IMR-90 (cell line): ENCODE results near the gene PIK3R4. TPM values are rescaled to one million over a fixed set of nuclear protein-coding genes. Genes with fewer than 3 reads are reported as not detected.

Experiments
- ATAC-seq: fragments of 200-7000 bp; cut with Tn5 transposase; 2 replicates; pipeline ENCODE4 v1.9.1; 2020; ENCODE audit warnings: low read depth, mild to moderate bottlenecking, moderate library complexity
- BruUV-seq: library from RNA; stranded (reverse); fragments of 400-500 nt; replicated peaks from 2 replicates; lab custom pipeline; 2021; lab: Mats Ljungman, UMichigan
- CTCF ChIA-PET: fragments of 300-600 bp; formaldehyde crosslinking; extraction: SDS; loops from one replicate; lab custom pipeline; 2021; ENCODE audit warnings: antibody characterized with exemption; lab: Yijun Ruan, JAX
- POLR2A ChIA-PET: fragments of 300-600 bp; sonication (Branson Sonifier 250); formaldehyde crosslinking; loops from one replicate; lab custom pipeline; 2022; ENCODE audit warnings: antibody characterized with exemption; ENCODE audit not compliant: unreplicated experiment; lab: Charles Lee
- DNase-seq: peaks from one replicate; pipeline ENCODE4 v3.0.0; 2013
- H2AFZ ChIP-seq: replicated peaks from 2 replicates; pipeline ENCODE3; 2013; ENCODE audit warnings: low read length, mild to moderate bottlenecking; ENCODE audit not compliant: poor library complexity
- H2AK5ac ChIP-seq: 2 replicates; pipeline ENCODE4 v1.6.1; 2013; ENCODE audit warnings: low read depth, low read length, inconsistent platforms
- H2AK9ac ChIP-seq: replicated peaks from 2 replicates; pipeline ENCODE3; 2013; ENCODE audit warnings: mild to moderate bottlenecking, low read depth, low read length, moderate library complexity; ENCODE audit not compliant: poor library complexity
- H2BK120ac ChIP-seq: 2 replicates; pipeline ENCODE4 v1.6.1; 2013; ENCODE audit warnings: low read depth, low read length, inconsistent platforms
- H2BK15ac ChIP-seq: 3 replicates; pipeline ENCODE4 v1.6.1; 2013; ENCODE audit warnings: low read depth, low read length, inconsistent platforms
- H2BK20ac ChIP-seq: 2 replicates; pipeline ENCODE4 v1.6.1; 2013; ENCODE audit warnings: low read depth, mild to moderate bottlenecking, inconsistent platforms, low read length, moderate library complexity
- H2BK5ac ChIP-seq: 2 replicates; pipeline ENCODE4 v1.6.1; 2013; ENCODE audit warnings: mild to moderate bottlenecking, low read depth, low read length, inconsistent platforms; ENCODE audit not compliant: poor library complexity, severe bottlenecking
- H3K14ac ChIP-seq: replicated peaks from 2 replicates; pipeline ENCODE4 v1.6.1; 2013; ENCODE audit warnings: low read depth, low read length, inconsistent platforms
- H3K18ac ChIP-seq: 2 replicates; pipeline ENCODE4 v1.6.1; 2013; ENCODE audit warnings: low read depth, low read length, control low read depth
- H3K23ac ChIP-seq: 2 replicates; pipeline ENCODE4 v1.6.1; 2013; ENCODE audit warnings: low read depth, low read length, inconsistent platforms
- H3K27ac ChIP-seq: 2 replicates; pipeline ENCODE4 v1.5.1; 2013; ENCODE audit warnings: mild to moderate bottlenecking, control low read depth, low read length; ENCODE audit not compliant: insufficient read depth
- H3K27me3 ChIP-seq: 2 replicates; pipeline ENCODE4 v1.6.1; 2013; ENCODE audit warnings: low read length; ENCODE audit not compliant: control insufficient read depth, insufficient read depth
- H3K36me3 ChIP-seq: 2 replicates; pipeline ENCODE4 v1.6.1; 2013; ENCODE audit warnings: low read length, mixed read lengths; ENCODE audit not compliant: control insufficient read depth, insufficient read depth
- H3K4ac ChIP-seq: 2 replicates; pipeline ENCODE4 v1.6.1; 2013; ENCODE audit warnings: low read depth, low read length, inconsistent platforms
- H3K4me1 ChIP-seq: 2 replicates; pipeline ENCODE4 v1.6.1; 2013; ENCODE audit warnings: low read length, mixed read lengths; ENCODE audit not compliant: control insufficient read depth, insufficient read depth
- H3K4me2 ChIP-seq: 2 replicates; pipeline ENCODE4 v1.6.1; 2013; ENCODE audit warnings: low read depth, mild to moderate bottlenecking, control low read depth, low read length, moderate library complexity
- H3K4me3 ChIP-seq: 2 replicates; pipeline ENCODE4 v1.5.1; 2013; ENCODE audit warnings: low read depth, mild to moderate bottlenecking, control low read depth, low read length, moderate library complexity; ENCODE audit not compliant: insufficient read depth
- H3K56ac ChIP-seq: 2 replicates; pipeline ENCODE4 v1.6.1; 2013; ENCODE audit warnings: low read length, inconsistent platforms; ENCODE audit not compliant: insufficient read depth; ENCODE audit errors: extremely low read depth
- H3K79me1 ChIP-seq, 2 experiments: 2 replicates each; pipeline ENCODE4 v1.6.1; 2013; ENCODE audit warnings: low read length in 2 of 2, inconsistent platforms in 1 of 2, low read depth in 1 of 2
- H3K9ac ChIP-seq: 2 replicates; pipeline ENCODE4 v1.6.1; 2013; ENCODE audit warnings: low read depth, low read length, control low read depth
- H3K9me1 ChIP-seq: 2 replicates; pipeline ENCODE4 v1.6.1; 2013; ENCODE audit warnings: low read length, inconsistent platforms; ENCODE audit not compliant: insufficient read depth
- H3K9me3 ChIP-seq: 2 replicates; pipeline ENCODE4 v1.6.1; 2013; ENCODE audit warnings: low read length; ENCODE audit not compliant: control insufficient read depth, insufficient read depth
- H4K20me1 ChIP-seq: 2 replicates; pipeline ENCODE4 v1.6.1; 2013; ENCODE audit warnings: low read length, inconsistent platforms; ENCODE audit not compliant: insufficient read depth
- H4K5ac ChIP-seq: 2 replicates; pipeline ENCODE4 v1.6.1; 2013; ENCODE audit warnings: mild to moderate bottlenecking, low read depth, low read length, control low read depth
- H4K8ac ChIP-seq, 2 experiments: 2 replicates each; pipeline ENCODE4 v1.6.1; 2013; ENCODE audit warnings: low read depth in 2 of 2, low read length in 2 of 2, control low read depth in 1 of 2, inconsistent platforms in 1 of 2
- H4K91ac ChIP-seq: 2 replicates; pipeline ENCODE4 v1.6.1; 2013; ENCODE audit warnings: low read depth, low read length, inconsistent platforms; ENCODE audit not compliant: insufficient read depth
- BHLHE40 ChIP-seq: fragments of 150-350 bp; IDR thresholded peaks from 2 replicates; pipeline ENCODE4 v1.6.1; 2016; ENCODE audit warnings: mild to moderate bottlenecking, low read depth, low read length
- CHD1 ChIP-seq: IDR thresholded peaks from 2 replicates; pipeline ENCODE4 v1.6.1; 2012; ENCODE audit warnings: low read depth, low read length, improper control_type of control experiment
- ELK1 ChIP-seq: fragments of 150-350 bp; IDR thresholded peaks from 2 replicates; pipeline ENCODE4 v1.6.1; 2016; ENCODE audit warnings: low read depth, mild to moderate bottlenecking, low read length, moderate library complexity, borderline replicate concordance
- MAFK ChIP-seq: IDR thresholded peaks from 2 replicates; pipeline ENCODE4 v1.6.1; 2012; ENCODE audit warnings: low read depth, low read length, improper control_type of control experiment
- MXI1 ChIP-seq: IDR thresholded peaks from 2 replicates; pipeline ENCODE4 v1.6.1; 2012; ENCODE audit warnings: low read depth, mild to moderate bottlenecking, low read length, moderate library complexity, borderline replicate concordance
- NFE2L2 ChIP-seq: fragments of 150-350 bp; IDR thresholded peaks from 2 replicates; pipeline ENCODE4 v1.6.1; 2016; ENCODE audit warnings: low read depth, mild to moderate bottlenecking, low read length
- RAD21 ChIP-seq: IDR thresholded peaks from 2 replicates; pipeline ENCODE4 v1.6.1; 2012; ENCODE audit warnings: low read length, improper control_type of control experiment
- RCOR1 ChIP-seq: IDR thresholded peaks from 2 replicates; pipeline ENCODE4 v1.6.1; 2012; ENCODE audit warnings: mild to moderate bottlenecking, low read length, improper control_type of control experiment; ENCODE audit not compliant: insufficient replicate concordance
- SMC3 ChIP-seq: fragments of 150-350 bp; IDR thresholded peaks from 2 replicates; pipeline ENCODE4 v1.6.1; 2016; ENCODE audit warnings: low read depth, mild to moderate bottlenecking, antibody characterized with exemption, low read length, moderate library complexity
- USF2 ChIP-seq: fragments of 150-350 bp; IDR thresholded peaks from 2 replicates; pipeline ENCODE4 v1.6.1; 2017; ENCODE audit warnings: mild to moderate bottlenecking, antibody characterized with exemption, low read length, low read depth
- WGBS, 2 experiments: methylation state at CpG; one replicate each; pipeline versions ENCODE4 v1.1.5 to v1.1.7; 2013; ENCODE audit warnings: missing lambda C conversion rate in 2 of 2; ENCODE audit not compliant: insufficient read length in 1 of 2; ENCODE audit errors: extremely low coverage in 2 of 2; 5-methylcytosine and 5-hydroxymethylcytosine counted together
- dilution Hi-C: fragments of 300-500 bp; cut with HindIII; formaldehyde crosslinking; loops from one replicate; pipeline ENCODE4 v1.14.3; 2018; ENCODE audit warnings: low sequenced_read_pairs; ENCODE audit not compliant: unreplicated experiment
- in situ Hi-C: fragments of 300-500 bp; cut with MboI; formaldehyde crosslinking; loops from 3 replicates; pipeline ENCODE4 v1.14.3; 2019; ENCODE audit warnings: low sequenced_read_pairs, inconsistent platforms, mixed read lengths
- intact Hi-C: fragments of 100-400 bp; cut with micrococcal nuclease; formaldehyde crosslinking; loops from 2 replicates; pipeline ENCODE4 v1.10.0; 2022
- polyA plus RNA-seq, 3 experiments: library from polyadenylated mRNA; depleted of rRNA; stranded (reverse); fragments of >200 nt; gene quantifications; 2 replicates each; pipeline ENCODE4 v1.2.3, GENCODE V29; 2012; ENCODE audit warnings: low replicate concordance in 1 of 3
- total RNA-seq: library from RNA; depleted of rRNA; stranded (reverse); fragments of >200 nt; gene quantifications from 2 replicates; pipeline ENCODE4 v1.2.3, GENCODE V29; 2012

Gene PIK3R4
- total and polyA plus RNA-seq, 2 of the 4 experiments (the other 2 are of a cell fraction) = 19.7 to 27.2 TPM

GRCh38 chr3:130662501-130662996, 84.1 kb downstream of the PIK3R4 start:
- H3K27ac ChIP-seq = no peak overlapping the region
- 0% methylated on average over 1 of the region's 1 CpG; no CpG with 5 or more reads in 1 of the 2 experiments for WGBS, 2 experiments
- H2AK9ac ChIP-seq = no peak overlapping the region
- BruUV-seq = no TSS peak
- no peak overlapping the region for H4K8ac ChIP-seq
- DNase-seq = no peak
- no peak for TF ChIP-seq RCOR1
- TF ChIP-seq MXI1 = no peak
- no peak for TF ChIP-seq MAFK
- TF ChIP-seq SMC3 = no peak
- TF ChIP-seq NFE2L2 = no peak
- no peak for TF ChIP-seq CHD1
- no peak for TF ChIP-seq BHLHE40
- TF ChIP-seq USF2 = no peak
- no peak for TF ChIP-seq ELK1
- no peak for TF ChIP-seq RAD21
- H2AFZ ChIP-seq = no peak overlapping the region
- dilution Hi-C loops (no loop called here), in situ Hi-C loops (no loop called here), intact Hi-C loops (no loop called here)
- no peak overlapping the region for H4K5ac ChIP-seq
- no peak overlapping the region for H2BK5ac ChIP-seq
- H3K4me3 ChIP-seq = no peak overlapping the region
- no peaks in the 10 kb centered on the region for H3K4me1 ChIP-seq
- no peak overlapping the region for H2BK15ac ChIP-seq
- no peak overlapping the region for H3K9ac ChIP-seq
- no peaks in the 10 kb centered on the region for H3K9me3 ChIP-seq
- H3K27me3 ChIP-seq = no peaks in the 10 kb centered on the region
- no peak overlapping the region for H3K18ac ChIP-seq
- no peaks in the 10 kb centered on the region for H3K79me1 ChIP-seq
- ChIA-PET POLR2A (interaction anchor here (1.1 kb wide), 1 partner anchor 80 kb away, joined by 3 read pairs; no protein-coding TSS in a partner anchor), CTCF (interaction anchor here (0.6 kb wide), 1 partner anchor 54 kb away, joined by 4 read pairs; no protein-coding TSS in a partner anchor)
- no peaks in the 10 kb centered on the region; the same call in 1 of the 2 replicates for H3K9me1 ChIP-seq
- H2AK5ac ChIP-seq = no peak overlapping the region
- H4K91ac ChIP-seq = no peak overlapping the region
- H3K23ac ChIP-seq = no peak overlapping the region
- no peak overlapping the region for H3K4ac ChIP-seq
- no peak overlapping the region for H3K14ac ChIP-seq
- ATAC-seq = no peak
- no peak overlapping the region for H3K56ac ChIP-seq
- H3K36me3 ChIP-seq = no peaks in the 10 kb centered on the region
- H3K4me2 ChIP-seq = no peak overlapping the region
- no peak overlapping the region for H2BK20ac ChIP-seq
- no peaks in the 10 kb centered on the region for H4K20me1 ChIP-seq
- no peak overlapping the region for H2BK120ac ChIP-seq
